Activated T-helper 2 cell treated with anti-CD3 and anti-CD28 coated beads, Interferon-gamma antibody, Interleukin-2, Interleukin-4, amounts not matched to agents 10 μg/mL and 5 μg/mL and 100 μg/mL, durations not matched to agents 14 hours and 24 hours and 36 hours (primary cell): Measurements from ENCODE around the gene ZNF426. TPM values are rescaled to one million over a fixed set of nuclear protein-coding genes. Genes with fewer than 3 reads are reported as not detected.
A peak's percentile ranks its signal among the peaks of the same experiment; 100 is the strongest.
"Not testable (repeated sequence)": the region's sequence is repeated elsewhere in the genome, so short reads cannot be mapped to it uniquely, and the experiment has no call there.

Experiments
- DNase-seq: peaks from one replicate; pipeline ENCODE4 v3.0.0; 2021; ENCODE audit warnings: low spot score
- H3K27ac Mint-ChIP-seq: one replicate; pipeline ENCODE4 v1.8.0; 2021; ENCODE audit warnings: mixed read lengths
- H3K27me3 Mint-ChIP-seq: one replicate; pipeline ENCODE4 v1.8.0; 2021; ENCODE audit warnings: low read depth, mixed read lengths
- H3K36me3 Mint-ChIP-seq: one replicate; pipeline ENCODE4 v1.8.0; 2021; ENCODE audit warnings: low read depth, mixed read lengths
- H3K4me1 Mint-ChIP-seq: one replicate; pipeline ENCODE4 v1.8.0; 2021; ENCODE audit warnings: low read depth, mixed read lengths
- H3K4me3 Mint-ChIP-seq: one replicate; pipeline ENCODE4 v1.8.0; 2021; ENCODE audit warnings: low read depth, mild to moderate bottlenecking, moderate library complexity, mixed read lengths
- H3K9me3 Mint-ChIP-seq: one replicate; pipeline ENCODE4 v1.8.0; 2021; ENCODE audit warnings: mixed read lengths
- intact Hi-C: fragments of 100-400 bp; cut with micrococcal nuclease; formaldehyde crosslinking; loops from one replicate; pipeline ENCODE4 v1.15.1; 2023
- total RNA-seq: library from RNA; stranded (reverse); gene quantifications from 2 replicates; pipeline ENCODE4 v1.2.3, GENCODE V29; 2022

Gene ZNF426
- total RNA-seq, 1 donor from 2014 or later: 10.5 TPM

- intact Hi-C loops: loop anchor here (2.0 to 5.0 kb wide), 2 partner anchors 45 to 103 kb away; partner anchors contain the start of genes ZNF121 and ZNF266
- Mint-ChIP-seq H3K4me3 (peak overlapping the region; percentile 68), H3K27ac (peak overlapping the region; percentile 38), H3K36me3 (peaks cover 53% of the 10 kb centered on the region), H3K9me3 (peaks cover 43% of the 10 kb centered on the region)
- not testable (repeated sequence) for H3K4me1 Mint-ChIP-seq, DNase-seq, H3K27me3 Mint-ChIP-seq
These were observed 1.5 kb upstream of the ZNF426 start for GRCh38 chr19:9539921-9540320.

DNA sequence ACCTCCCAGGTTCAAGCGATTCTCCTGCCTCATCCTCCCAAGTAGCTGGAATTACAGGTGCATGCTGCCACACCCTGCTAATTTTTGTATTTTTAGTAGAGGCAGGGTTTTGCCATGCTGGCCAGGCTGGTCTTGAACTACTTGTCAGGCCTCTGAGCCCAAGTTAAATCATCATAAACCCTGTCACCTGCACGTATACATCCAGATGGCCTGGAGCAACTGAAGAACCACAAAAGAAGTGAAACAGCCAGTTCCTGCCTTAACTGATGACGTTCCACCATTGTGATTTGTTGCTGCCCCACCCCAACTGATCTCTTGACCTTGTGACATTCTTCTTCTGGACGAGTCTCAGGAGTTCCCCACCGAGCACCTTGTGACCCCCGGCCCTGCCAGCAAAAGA lies 756 bp upstream of the ZNF426 start:
- H3K4me1 Mint-ChIP-seq, H3K27me3 Mint-ChIP-seq, DNase-seq, H3K4me3 Mint-ChIP-seq: not testable (repeated sequence)
- Mint-ChIP-seq H3K27ac (peak overlapping the region; percentile 95), H3K36me3 (peaks cover 61% of the 10 kb centered on the region), H3K9me3 (peaks cover 47% of the 10 kb centered on the region)
- intact Hi-C loops: loop anchor here (2.0 to 5.0 kb wide), 2 partner anchors 46 to 102 kb away; partner anchors contain the start of genes ZNF121 and ZNF266

DNA sequence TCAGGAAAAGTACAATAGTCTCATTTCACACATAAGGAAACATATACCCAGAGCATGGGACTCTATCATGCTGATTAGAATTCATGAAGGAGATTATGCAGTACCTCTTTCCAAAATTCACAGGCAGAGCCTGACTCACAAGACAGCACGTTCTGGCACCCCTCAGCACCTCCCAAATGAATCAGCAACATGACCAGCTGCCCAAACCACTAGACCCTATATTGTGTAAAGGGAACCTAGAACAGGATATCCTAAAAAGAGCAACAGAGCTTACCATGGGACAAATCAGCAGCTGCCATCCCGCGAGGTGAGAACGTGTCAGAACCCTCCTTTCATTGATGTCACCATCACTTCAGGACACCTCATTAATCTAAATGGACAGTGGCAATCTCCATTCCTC lies 2.5 kb downstream of the ZNF426 start:
- Mint-ChIP-seq H3K9me3 (peaks cover 69% of the 10 kb centered on the region), H3K4me3 (peak overlapping the region; percentile 26), H3K27ac (no peak overlapping the region), H3K4me1 (peaks cover 5% of the 10 kb centered on the region), H3K36me3 (peaks cover 89% of the 10 kb centered on the region), H3K27me3 (no peaks in the 10 kb centered on the region)
- intact Hi-C loops: loop anchor here (5.0 kb wide), 1 partner anchor 99 kb away; the partner anchor contains the start of gene ZNF266
- DNase-seq: no peak

- Mint-ChIP-seq H3K27ac (no peak overlapping the region), H3K4me3 (no peak overlapping the region), H3K4me1 (no peaks in the 10 kb centered on the region), H3K36me3 (peaks cover 92% of the 10 kb centered on the region), H3K27me3 (no peaks in the 10 kb centered on the region), H3K9me3 (peaks cover 75% of the 10 kb centered on the region)
- DNase-seq: no peak
- intact Hi-C loops: no loop called here
These were observed 6.5 kb downstream of the ZNF426 start for GRCh38 chr19:9531933-9532332.

GRCh38 chr19:9528757-9529336 lies 9.6 kb downstream of the ZNF426 start:
- intact Hi-C loops: no loop called here
- no peak for DNase-seq
- Mint-ChIP-seq H3K27ac (no peak overlapping the region), H3K4me3 (no peak overlapping the region), H3K36me3 (peaks cover 77% of the 10 kb centered on the region), H3K27me3 (no peaks in the 10 kb centered on the region), H3K9me3 (peaks cover 82% of the 10 kb centered on the region), H3K4me1 (no peaks in the 10 kb centered on the region)

DNA sequence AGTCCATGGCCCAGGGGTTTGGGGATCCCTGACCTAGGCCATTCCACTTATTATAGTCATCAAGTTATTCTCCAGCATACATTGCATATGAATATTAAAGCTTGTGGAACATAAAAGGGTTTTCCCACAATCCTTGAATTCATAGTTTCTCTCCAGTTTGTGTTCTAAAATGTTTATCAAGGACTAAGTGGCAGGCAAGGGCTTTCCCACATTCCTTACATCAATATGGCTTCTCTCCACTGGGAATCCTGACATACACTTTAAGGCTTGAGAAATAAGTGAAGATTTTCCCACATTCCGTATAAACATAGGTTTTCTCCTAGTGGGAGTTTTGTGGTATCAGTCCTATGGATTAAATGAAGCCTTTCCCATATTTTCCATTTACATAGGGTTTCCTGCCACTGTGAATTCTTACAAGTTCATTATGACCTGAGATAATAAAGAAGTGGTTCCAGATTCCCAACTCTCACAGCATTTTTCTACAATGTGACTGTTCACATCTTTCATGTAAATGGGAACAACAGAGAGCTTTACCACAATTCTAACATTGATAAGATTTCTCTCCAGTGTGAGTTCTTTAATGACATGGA lies 14.5 kb downstream of the ZNF426 start:
- Mint-ChIP-seq H3K36me3 (peaks cover 45% of the 10 kb centered on the region), H3K4me1 (no peaks in the 10 kb centered on the region)
- no peak for DNase-seq

GRCh38 chr19:9507285-9507684 lies 31.2 kb downstream of the ZNF426 start:
- intact Hi-C loops: no loop called here
- H3K27ac Mint-ChIP-seq: no peak overlapping the region
- no peak for DNase-seq
- no peaks in the 10 kb centered on the region for H3K36me3 Mint-ChIP-seq
- no peaks in the 10 kb centered on the region for H3K4me1 Mint-ChIP-seq
- peaks cover 65% of the 10 kb centered on the region for H3K9me3 Mint-ChIP-seq
- H3K27me3 Mint-ChIP-seq: no peaks in the 10 kb centered on the region
- H3K4me3 Mint-ChIP-seq: no peak overlapping the region

More for the DNA sequence above, 14.5 kb downstream of the ZNF426 start:
- intact Hi-C loops: no loop called here
- Mint-ChIP-seq H3K27ac (no peak overlapping the region), H3K9me3 (peaks cover 72% of the 10 kb centered on the region), H3K27me3 (no peaks in the 10 kb centered on the region), H3K4me3 (no peak overlapping the region)

- no peak overlapping the region for H3K4me3 Mint-ChIP-seq
- intact Hi-C loops: no loop called here
- H3K36me3 Mint-ChIP-seq: peaks cover 4% of the 10 kb centered on the region
- peaks cover 51% of the 10 kb centered on the region for H3K9me3 Mint-ChIP-seq
- DNase-seq: no peak
- no peaks in the 10 kb centered on the region for H3K4me1 Mint-ChIP-seq
- no peaks in the 10 kb centered on the region for H3K27me3 Mint-ChIP-seq
- H3K27ac Mint-ChIP-seq: no peak overlapping the region
These were observed 37.6 kb downstream of the ZNF426 start for GRCh38 chr19:9500796-9501195.

DNA sequence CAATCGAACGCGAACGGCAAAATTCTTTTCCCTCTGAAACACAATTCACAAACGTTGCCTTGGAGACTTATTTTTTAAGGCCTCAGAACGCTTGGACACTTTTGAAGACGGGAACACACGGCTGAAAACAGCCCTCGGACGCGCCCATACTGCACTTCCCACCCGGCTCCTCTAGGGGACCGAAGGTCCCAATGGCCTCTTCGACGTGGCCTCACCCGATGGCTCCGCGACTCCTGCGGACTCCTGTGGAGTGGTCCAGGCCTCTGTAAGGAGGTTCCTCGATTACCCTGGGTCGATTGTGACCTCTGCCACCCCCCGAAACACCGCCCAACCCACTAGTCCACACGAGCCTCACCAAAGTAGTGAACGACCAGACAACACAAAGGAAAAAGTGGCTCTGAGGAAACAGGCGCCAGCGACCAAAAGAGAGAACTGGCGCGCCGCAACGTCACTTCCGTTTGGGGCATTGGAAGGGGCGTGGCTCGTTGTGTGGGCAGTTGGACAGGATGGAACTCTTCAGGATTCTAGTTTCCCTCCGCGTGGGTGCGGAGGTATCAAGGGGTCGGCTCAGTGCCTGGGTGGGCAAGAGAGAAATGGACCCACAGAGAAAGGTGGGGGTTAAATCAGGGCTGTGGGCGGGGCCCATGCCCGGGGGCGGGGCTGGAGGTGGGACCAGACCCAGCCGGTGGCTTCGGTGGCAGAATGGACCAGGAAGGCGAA lies 40.1 kb downstream of the ZNF426 start, which contains the start of gene ZNF560:
TSS of gene ZNF560 (minus strand) at position 434 of the 720 bp plus-strand sequence. CDS start 23,303 bp downstream, outside the sequence.
- peak within 1 kb of the TSS; percentile 17 for H3K4me3 Mint-ChIP-seq

GRCh38 chr19:9494096-9494495 lies 44.3 kb downstream of the ZNF426 start:
- H3K4me1 Mint-ChIP-seq: no peaks in the 10 kb centered on the region
- intact Hi-C loops: no loop called here
- no peaks in the 10 kb centered on the region for H3K27me3 Mint-ChIP-seq
- H3K4me3 Mint-ChIP-seq: no peak overlapping the region
- peaks cover 4% of the 10 kb centered on the region for H3K36me3 Mint-ChIP-seq
- H3K27ac Mint-ChIP-seq: no peak overlapping the region
- peaks cover 59% of the 10 kb centered on the region for H3K9me3 Mint-ChIP-seq
- no peak for DNase-seq

More for the DNA sequence above, 40.1 kb downstream of the ZNF426 start, which contains the start of gene ZNF560:
- H3K27ac Mint-ChIP-seq: no peak within 1 kb of the TSS
- H3K4me1 Mint-ChIP-seq: no peaks in the 10 kb centered on the region
- DNase-seq: no peak
- intact Hi-C loops: no loop called here
- peaks cover 4% of the 10 kb centered on the region for H3K36me3 Mint-ChIP-seq
- no peaks in the 10 kb centered on the region for H3K27me3 Mint-ChIP-seq
- H3K9me3 Mint-ChIP-seq: peaks cover 49% of the 10 kb centered on the region

GRCh38 chr19:9487016-9487415 lies 51.4 kb downstream of the ZNF426 start:
- intact Hi-C loops: no loop called here
- Mint-ChIP-seq H3K27me3 (no peaks in the 10 kb centered on the region), H3K36me3 (no peaks in the 10 kb centered on the region), H3K27ac (no peak overlapping the region), H3K4me3 (no peak overlapping the region), H3K9me3 (peaks cover 65% of the 10 kb centered on the region), H3K4me1 (no peaks in the 10 kb centered on the region)
- DNase-seq: no peak

- H3K27me3 Mint-ChIP-seq: no peaks in the 10 kb centered on the region
- no peak for DNase-seq
- no peaks in the 10 kb centered on the region for H3K4me1 Mint-ChIP-seq
- H3K4me3 Mint-ChIP-seq: no peak overlapping the region
- no peaks in the 10 kb centered on the region for H3K36me3 Mint-ChIP-seq
- intact Hi-C loops: no loop called here
- no peak overlapping the region for H3K27ac Mint-ChIP-seq
- peaks cover 66% of the 10 kb centered on the region for H3K9me3 Mint-ChIP-seq
These were observed 53.3 kb downstream of the ZNF426 start for GRCh38 chr19:9485140-9485539.

GRCh38 chr19:9474975-9475374 lies 63.5 kb downstream of the ZNF426 start:
- Mint-ChIP-seq H3K4me1 (no peaks in the 10 kb centered on the region), H3K36me3 (no peaks in the 10 kb centered on the region), H3K27me3 (no peaks in the 10 kb centered on the region), H3K27ac (no peak overlapping the region), H3K9me3 (peaks cover 78% of the 10 kb centered on the region), H3K4me3 (no peak overlapping the region)
- no peak for DNase-seq
- intact Hi-C loops: no loop called here
